ENCODE data around the gene C2orf15. TPM values are rescaled to one million over a fixed set of nuclear protein-coding genes. Genes with fewer than 3 reads are reported as not detected.
A peak's percentile ranks its signal among the peaks of the same experiment; 100 is the strongest.

Gene C2orf15
- total RNA-seq, 4 donors from 2014 or later: 1.2 to 4.2 (median 2.7) TPM

GRCh38 chr2:99154643-99155536 lies 13.4 kb downstream of the C2orf15 start, which contains the start of the genes LIPT1 and TSGA10:
TSS of gene LIPT1 (plus strand) at chr2:99154967. CDS start at chr2:99161958, 6,991 bp downstream.
TSS of gene TSGA10 (minus strand) at chr2:99154942. CDS start at chr2:99109439, 45,503 bp downstream.
- H3K4me3 ChIP-seq (ENCODE audit: low read depth, poor library complexity, severe bottlenecking): peak within 1 kb of the TSS; percentile 55
- 0 to 1% methylated on average over 45 to 48 of the region's 70 CpGs for WGBS, 2 donors
- intact Hi-C loops (cut with DNase I; ENCODE audit: low total_unique reads): no loop called here
- TF ChIP-seq POLR2A (IDR thresholded peaks at IDR 0.05): peak in 1 of 2 donors; percentile 42
- no peak for TF ChIP-seq CTCF (IDR thresholded peaks at IDR 0.05)
- peak; percentile 91 to 98 for DNase-seq (ENCODE audit: low spot score in 2 of 2)

GRCh38 chr2:99156891-99157290 lies 15.4 kb downstream of the C2orf15 start:
- 82% methylated on average over 1 of the region's 1 CpG for WGBS, 2 donors

GRCh38 chr2:99158599-99158998 lies 17.1 kb downstream of the C2orf15 start:
- WGBS, 2 donors: 92% methylated on average over 5 of the region's 5 CpGs
- TF ChIP-seq CTCF (IDR thresholded peaks at IDR 0.05): no peak
- TF ChIP-seq POLR2A (IDR thresholded peaks at IDR 0.05): no peak
- intact Hi-C loops (cut with DNase I; ENCODE audit: low total_unique reads): no loop called here
- H3K4me3 ChIP-seq (ENCODE audit: low read depth, poor library complexity, severe bottlenecking): no peak overlapping the region
- DNase-seq (ENCODE audit: low spot score in 2 of 2): no peak

More at GRCh38 chr2:99156891-99157290, 15.4 kb downstream of the C2orf15 start:
- TF ChIP-seq CTCF (IDR thresholded peaks at IDR 0.05): no peak
- no peak for TF ChIP-seq POLR2A (IDR thresholded peaks at IDR 0.05)
- H3K4me3 ChIP-seq (ENCODE audit: low read depth, poor library complexity, severe bottlenecking): no peak overlapping the region
- intact Hi-C loops (cut with DNase I; ENCODE audit: low total_unique reads): no loop called here
- no peak for DNase-seq (ENCODE audit: low spot score in 2 of 2)

- H3K4me3 ChIP-seq (ENCODE audit: low read depth, poor library complexity, severe bottlenecking): no peak overlapping the region
- no peak for TF ChIP-seq CTCF (IDR thresholded peaks at IDR 0.05)
- TF ChIP-seq POLR2A (IDR thresholded peaks at IDR 0.05): no peak
- no peak for DNase-seq (ENCODE audit: low spot score in 2 of 2)
- intact Hi-C loops (cut with DNase I; ENCODE audit: low total_unique reads): no loop called here
- WGBS, 2 donors: 87 to 93% methylated on average over 4 of the region's 4 CpGs
Observed at GRCh38 chr2:99159594-99159993, 18.1 kb downstream of the C2orf15 start.

- 84 to 94% methylated on average over 5 of the region's 5 CpGs for WGBS, 2 donors
- TF ChIP-seq CTCF (IDR thresholded peaks at IDR 0.05): no peak
- TF ChIP-seq POLR2A (IDR thresholded peaks at IDR 0.05): no peak
- intact Hi-C loops (cut with DNase I; ENCODE audit: low total_unique reads): no loop called here
- no peak for DNase-seq (ENCODE audit: low spot score in 2 of 2)
- no peak overlapping the region for H3K4me3 ChIP-seq (ENCODE audit: low read depth, poor library complexity, severe bottlenecking)
Observed at GRCh38 chr2:99166218-99166617, 24.7 kb downstream of the C2orf15 start.

All from lower leg skin (tissue), 4 donors.